ENCODE data around the gene MND1. TPM values are rescaled to one million over a fixed set of nuclear protein-coding genes. Genes with fewer than 3 reads are reported as not detected.

MND1 gene
- total RNA-seq, 1 donor from 2014 or later: 33.6 TPM

DNA sequence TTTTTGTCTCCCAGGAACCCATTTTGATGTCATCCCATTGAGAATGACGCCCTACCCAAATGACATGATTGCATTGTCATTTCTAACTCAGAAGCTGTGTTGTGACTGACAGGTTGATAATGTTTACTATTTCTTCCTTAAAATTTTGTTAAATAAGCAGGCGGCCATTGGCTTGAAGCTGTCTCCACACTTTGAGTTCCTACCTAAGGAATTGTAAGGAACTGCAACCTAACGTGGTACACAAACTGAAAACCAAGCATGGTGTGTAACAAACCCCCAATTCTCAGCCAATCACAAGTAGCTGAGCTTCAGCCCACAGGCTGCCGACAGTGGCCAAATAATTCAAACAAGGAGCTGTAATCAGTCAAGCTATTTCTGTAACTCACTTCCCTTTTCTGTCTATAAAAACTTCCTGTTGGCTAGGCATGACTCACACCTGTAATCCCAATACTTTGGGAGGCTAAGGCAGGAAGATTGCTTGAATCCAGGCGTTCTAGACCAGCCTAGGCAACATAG lies 2.9 kb upstream of the MND1 start:
- no peak overlapping the region for H3K4me3 Mint-ChIP-seq
- TF ChIP-seq, protein P1, sequence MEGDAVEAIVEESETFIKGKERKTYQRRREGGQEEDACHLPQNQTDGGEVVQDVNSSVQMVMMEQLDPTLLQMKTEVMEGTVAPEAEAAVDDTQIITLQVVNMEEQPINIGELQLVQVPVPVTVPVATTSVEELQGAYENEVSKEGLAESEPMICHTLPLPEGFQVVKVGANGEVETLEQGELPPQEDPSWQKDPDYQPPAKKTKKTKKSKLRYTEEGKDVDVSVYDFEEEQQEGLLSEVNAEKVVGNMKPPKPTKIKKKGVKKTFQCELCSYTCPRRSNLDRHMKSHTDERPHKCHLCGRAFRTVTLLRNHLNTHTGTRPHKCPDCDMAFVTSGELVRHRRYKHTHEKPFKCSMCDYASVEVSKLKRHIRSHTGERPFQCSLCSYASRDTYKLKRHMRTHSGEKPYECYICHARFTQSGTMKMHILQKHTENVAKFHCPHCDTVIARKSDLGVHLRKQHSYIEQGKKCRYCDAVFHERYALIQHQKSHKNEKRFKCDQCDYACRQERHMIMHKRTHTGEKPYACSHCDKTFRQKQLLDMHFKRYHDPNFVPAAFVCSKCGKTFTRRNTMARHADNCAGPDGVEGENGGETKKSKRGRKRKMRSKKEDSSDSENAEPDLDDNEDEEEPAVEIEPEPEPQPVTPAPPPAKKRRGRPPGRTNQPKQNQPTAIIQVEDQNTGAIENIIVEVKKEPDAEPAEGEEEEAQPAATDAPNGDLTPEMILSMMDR (conservative IDR thresholded peaks at IDR 0.05): no peak
- peaks cover 7% of the 10 kb centered on the region for H3K36me3 Mint-ChIP-seq (ENCODE audit: low read depth)
- peaks cover 19% of the 10 kb centered on the region for H3K4me1 Mint-ChIP-seq
- no peaks in the 10 kb centered on the region for H3K9me3 Mint-ChIP-seq
- no peak for DNase-seq (ENCODE audit: low read depth, low spot score)
- no peak overlapping the region for H3K27ac Mint-ChIP-seq (ENCODE audit: unreplicated experiment)
- peaks cover 3% of the 10 kb centered on the region for H3K27me3 Mint-ChIP-seq (ENCODE audit: low read depth)

DNA sequence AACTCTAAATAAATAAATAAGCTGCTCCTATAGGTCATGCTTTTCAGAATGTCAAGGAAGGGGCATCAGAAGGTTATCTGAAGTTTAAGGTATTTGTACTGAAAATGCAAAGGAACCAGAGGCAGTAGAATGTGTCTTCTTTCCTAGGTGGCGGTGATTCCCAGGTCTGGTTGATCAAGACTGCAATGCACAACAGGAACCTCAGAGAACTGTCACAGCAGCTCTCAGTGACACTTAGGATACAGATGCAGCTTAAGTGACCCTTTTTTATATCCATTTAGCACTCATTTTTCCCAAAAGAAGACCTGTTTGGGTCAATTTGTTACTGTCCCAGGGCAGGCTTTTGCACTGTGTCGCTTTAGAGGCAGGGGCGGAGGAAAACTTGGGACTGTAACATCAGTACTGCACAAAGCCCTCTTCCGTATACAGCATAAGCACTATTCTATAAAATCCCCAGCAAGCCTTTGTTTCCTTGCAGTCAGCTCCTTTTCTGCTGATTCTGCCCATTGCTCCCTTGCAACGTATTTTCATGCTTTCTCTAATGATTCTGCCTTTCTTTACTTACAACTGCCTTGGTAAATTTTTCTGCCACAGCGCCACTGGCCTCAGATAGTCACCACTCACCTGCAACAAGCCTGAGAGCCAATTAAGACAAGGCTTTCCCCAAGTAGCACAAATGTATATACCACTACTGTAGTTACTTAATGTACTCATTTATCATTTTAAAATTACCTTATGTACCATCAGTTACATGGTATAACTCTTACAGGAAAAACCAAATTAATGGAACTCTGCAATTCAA lies 1.5 kb upstream of the MND1 start:
- H3K9me3 Mint-ChIP-seq: no peaks in the 10 kb centered on the region
- TF ChIP-seq, protein P1 (conservative IDR thresholded peaks at IDR 0.05): no peak
- DNase-seq (ENCODE audit: low read depth, low spot score): no peak
- H3K4me3 Mint-ChIP-seq: peak overlapping the region; percentile 68
- H3K36me3 Mint-ChIP-seq (ENCODE audit: low read depth): peaks cover 7% of the 10 kb centered on the region
- peaks cover 32% of the 10 kb centered on the region for H3K4me1 Mint-ChIP-seq
- H3K27me3 Mint-ChIP-seq (ENCODE audit: low read depth): peaks cover 3% of the 10 kb centered on the region
- no peak overlapping the region for H3K27ac Mint-ChIP-seq (ENCODE audit: unreplicated experiment)

DNA sequence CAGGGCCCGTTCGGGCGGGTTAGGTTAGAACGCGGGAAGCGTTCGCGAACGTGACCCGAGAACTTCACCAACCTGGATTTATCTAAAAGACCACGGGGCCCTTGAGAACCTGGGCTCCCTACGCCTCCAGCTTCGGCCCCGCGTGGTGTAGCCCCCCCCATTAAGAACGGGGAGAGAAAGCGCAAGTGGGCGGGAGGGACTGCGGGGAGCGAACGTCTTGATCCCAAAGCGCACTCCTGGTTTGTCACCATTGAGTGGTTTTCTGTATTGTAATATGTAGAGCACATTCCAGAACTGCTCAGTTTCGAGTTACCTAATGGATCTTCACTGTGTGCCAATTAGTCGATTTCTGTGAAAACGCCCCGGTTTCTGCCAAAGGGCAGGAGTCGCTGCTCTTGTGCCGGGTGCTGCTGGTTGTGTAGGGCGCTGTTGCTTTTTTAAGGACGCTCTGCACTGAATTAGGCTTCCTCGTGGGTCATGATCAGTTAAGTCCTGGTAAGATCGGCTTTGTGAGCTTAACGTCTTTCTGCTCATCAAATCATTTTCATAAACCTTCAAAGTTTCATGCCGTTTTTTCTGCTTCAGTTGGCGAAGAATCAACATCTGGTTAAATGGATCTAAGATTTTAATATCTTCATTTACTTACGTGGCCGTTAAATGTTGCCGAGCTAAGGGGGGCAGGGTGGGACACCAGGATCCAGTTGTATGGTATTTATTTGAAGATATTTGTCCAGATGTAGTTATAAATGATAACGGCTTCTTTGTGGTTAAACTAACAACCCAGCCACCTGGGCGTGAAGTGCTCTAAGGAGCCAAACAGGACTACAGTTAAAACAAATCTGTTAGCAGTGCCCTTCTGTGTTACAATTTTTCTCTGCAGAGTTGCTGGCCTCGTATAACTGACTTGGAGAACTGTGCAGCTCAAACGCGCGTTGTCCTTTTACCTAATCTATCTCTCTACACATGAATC lies 809 bp downstream of the MND1 start:
- TF ChIP-seq, protein P1 (conservative IDR thresholded peaks at IDR 0.05): no peak
- peak; percentile 12 for DNase-seq (ENCODE audit: low read depth, low spot score)
- Mint-ChIP-seq H3K36me3 (ENCODE audit: low read depth) (peaks cover 7% of the 10 kb centered on the region), H3K27me3 (ENCODE audit: low read depth) (peaks cover 3% of the 10 kb centered on the region), H3K4me1 (peaks cover 41% of the 10 kb centered on the region), H3K27ac (ENCODE audit: unreplicated experiment) (peak overlapping the region; percentile 98), H3K9me3 (no peaks in the 10 kb centered on the region), H3K4me3 (peak overlapping the region; percentile 94)

DNA sequence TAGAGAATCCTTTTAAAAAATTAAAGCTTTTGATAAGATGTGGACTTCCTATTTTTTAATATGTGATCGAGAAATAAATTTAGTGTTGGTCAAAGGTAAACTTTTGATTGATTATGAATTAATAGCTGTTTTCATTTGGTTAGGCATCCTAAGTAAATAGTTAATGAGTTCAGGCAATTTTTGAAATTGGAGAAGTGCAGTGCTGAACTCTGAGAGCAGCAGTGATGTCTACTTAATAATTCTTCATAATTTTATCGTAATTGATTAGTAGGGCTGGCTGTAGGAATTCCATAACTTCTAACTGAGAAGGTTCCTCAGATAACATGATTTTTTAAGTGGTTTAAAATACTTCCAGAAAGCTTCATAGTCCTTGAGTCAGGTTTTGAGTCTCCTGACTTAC lies 1.5 kb downstream of the MND1 start:
- Mint-ChIP-seq H3K27me3 (ENCODE audit: low read depth) (peaks cover 3% of the 10 kb centered on the region), H3K4me3 (peak overlapping the region; percentile 94), H3K4me1 (peaks cover 41% of the 10 kb centered on the region), H3K9me3 (no peaks in the 10 kb centered on the region), H3K36me3 (ENCODE audit: low read depth) (peaks cover 4% of the 10 kb centered on the region), H3K27ac (ENCODE audit: unreplicated experiment) (no peak overlapping the region)
- no peak for DNase-seq (ENCODE audit: low read depth, low spot score)
- TF ChIP-seq, protein P1 (conservative IDR thresholded peaks at IDR 0.05): no peak

DNA sequence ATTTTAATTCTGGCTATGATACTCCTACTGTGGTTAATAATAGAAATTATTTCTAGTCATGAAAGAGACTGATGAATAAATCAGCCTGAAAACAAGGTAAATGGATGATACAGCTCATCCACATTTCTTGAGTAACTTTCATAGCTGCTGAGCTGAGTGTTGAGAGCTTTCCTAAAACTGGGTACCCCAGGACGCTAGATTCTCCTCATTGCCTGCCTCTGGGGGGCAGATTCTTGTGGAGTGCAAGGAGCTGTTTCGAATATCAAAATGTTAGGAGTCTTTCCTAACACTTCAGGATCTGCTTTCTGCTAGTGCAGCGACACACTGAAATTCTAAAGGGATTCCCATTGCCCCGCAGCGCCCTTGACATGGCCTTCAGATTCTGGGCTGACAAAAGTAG lies 2.1 kb downstream of the MND1 start:
- Mint-ChIP-seq H3K4me1 (peaks cover 41% of the 10 kb centered on the region), H3K4me3 (peak overlapping the region; percentile 94), H3K9me3 (no peaks in the 10 kb centered on the region), H3K27ac (ENCODE audit: unreplicated experiment) (peak overlapping the region; percentile 88), H3K27me3 (ENCODE audit: low read depth) (peaks cover 3% of the 10 kb centered on the region), H3K36me3 (ENCODE audit: low read depth) (no peaks in the 10 kb centered on the region)
- TF ChIP-seq, protein P1 (conservative IDR thresholded peaks at IDR 0.05): no peak
- no peak for DNase-seq (ENCODE audit: low read depth, low spot score)
